Measurements from ENCODE around the gene PLXNA4.

DNA sequence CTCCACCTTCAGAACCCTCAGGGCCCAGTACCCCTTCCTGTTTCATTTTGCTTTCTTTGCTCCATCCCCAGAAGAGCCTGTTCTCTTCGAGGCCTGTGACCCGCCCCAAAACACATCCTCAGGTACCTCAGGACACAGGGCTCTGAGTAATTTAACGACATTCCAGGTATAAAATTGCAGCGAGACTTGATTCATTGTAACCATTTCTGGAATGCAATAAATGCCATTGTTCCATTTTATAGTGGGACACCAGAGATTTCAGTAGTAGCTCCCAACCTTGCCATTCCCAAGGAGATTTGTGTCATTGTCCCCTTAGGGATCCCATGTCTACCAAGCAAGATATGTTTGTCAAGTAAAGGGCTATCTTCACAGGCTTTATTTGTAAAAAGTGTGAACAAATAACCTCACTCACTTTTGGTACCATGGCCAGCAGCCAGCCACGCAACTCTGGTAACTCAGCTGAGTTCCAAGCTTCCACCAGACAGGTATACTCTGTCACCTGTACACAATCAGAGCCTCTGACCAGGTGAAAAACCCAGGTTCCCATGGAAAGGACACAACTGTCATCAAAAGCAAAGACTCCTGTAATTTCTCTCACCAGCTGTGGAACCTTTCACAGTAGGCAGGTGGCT, 441.3 kb downstream of the PLXNA4 start:
- no peak for TF ChIP-seq EP300 (IDR thresholded peaks at IDR 0.05; ENCODE audit: low read depth)
- no peak for TF ChIP-seq POLR2A (IDR thresholded peaks at IDR 0.05)
